Osteocyte (in vitro differentiated cells): ENCODE measurements around the gene SUPT7L. TPM values are rescaled to one million over a fixed set of nuclear protein-coding genes. Genes with fewer than 3 reads are reported as not detected.

Experiments used
- DNase-seq: peaks from one replicate; pipeline ENCODE4 v3.0.0; 2021; ENCODE audit warnings: mixed read lengths; ENCODE audit not compliant: unreplicated experiment; ENCODE audit errors: extremely low spot score
- H3K27ac Mint-ChIP-seq: one replicate; pipeline ENCODE4 v1.8.0; 2021; ENCODE audit warnings: mild to moderate bottlenecking, mixed read lengths; ENCODE audit not compliant: unreplicated experiment
- H3K27me3 Mint-ChIP-seq: one replicate; pipeline ENCODE4 v1.8.0; 2021; ENCODE audit warnings: mixed read lengths; ENCODE audit not compliant: unreplicated experiment
- H3K36me3 Mint-ChIP-seq: one replicate; pipeline ENCODE4 v1.8.0; 2021; ENCODE audit warnings: mixed read lengths; ENCODE audit not compliant: unreplicated experiment
- H3K4me1 Mint-ChIP-seq: one replicate; pipeline ENCODE4 v1.8.0; 2021; ENCODE audit warnings: mixed read lengths; ENCODE audit not compliant: unreplicated experiment
- H3K4me3 Mint-ChIP-seq: one replicate; pipeline ENCODE4 v1.8.0; 2021; ENCODE audit warnings: mild to moderate bottlenecking, moderate library complexity, mixed read lengths; ENCODE audit not compliant: unreplicated experiment
- H3K9me3 Mint-ChIP-seq: one replicate; pipeline ENCODE4 v1.8.0; 2021; ENCODE audit warnings: mixed read lengths; ENCODE audit not compliant: unreplicated experiment
- total RNA-seq: library from RNA; stranded (reverse); gene quantifications from 2 replicates; pipeline ENCODE4 v1.2.1, GENCODE V29; 2021
- TF ChIP-seq, protein P1 (sequence below): fragments of 200-600 bp; sonication (generic); IDR thresholded peaks from 2 replicates; pipeline ENCODE4 v1.5.0; 2021; ENCODE audit warnings: antibody characterized with exemption, mild to moderate bottlenecking, moderate library complexity

SUPT7L gene
- total RNA-seq, 1 donor from 2014 or later: 41.2 TPM

DNA sequence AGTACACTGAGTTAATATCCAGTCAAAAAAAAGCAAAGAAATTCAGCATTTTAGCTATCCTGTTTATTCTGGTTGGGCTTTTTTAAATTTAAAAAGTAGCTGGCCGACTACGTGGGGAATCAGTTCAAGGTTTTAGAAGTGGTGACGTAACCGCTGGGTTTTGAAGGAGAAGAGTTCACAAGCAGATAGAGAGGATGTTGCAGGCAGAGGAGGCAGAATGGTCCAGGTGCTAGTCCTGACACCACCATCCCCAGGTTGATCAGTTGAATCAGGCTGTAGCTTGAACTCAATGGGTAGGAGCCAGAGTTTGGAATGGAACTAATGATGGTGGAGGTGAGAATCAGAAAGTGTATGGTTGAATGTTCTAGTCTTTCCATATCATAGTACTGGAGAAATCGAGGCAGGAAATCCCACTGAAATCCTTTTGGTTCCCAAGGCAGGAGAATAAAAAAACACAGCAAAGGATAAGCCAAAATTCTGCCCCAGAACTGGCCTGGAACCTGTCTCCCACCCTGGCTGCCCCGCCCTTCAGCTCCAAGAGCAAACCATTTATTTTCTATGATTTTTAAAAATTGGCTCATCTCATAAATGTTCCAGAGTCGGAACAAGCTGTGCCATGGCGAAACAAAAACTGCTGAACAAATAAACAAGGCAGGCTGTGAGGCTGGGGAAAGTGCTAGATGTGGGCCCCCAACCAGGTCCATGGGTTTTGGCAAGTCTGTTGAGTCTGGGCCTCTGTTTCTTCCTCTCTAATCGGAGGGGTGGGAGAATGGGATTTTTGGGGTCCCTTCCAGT lies 44.2 kb upstream of the SUPT7L start:
- DNase-seq: no peak
- H3K36me3 Mint-ChIP-seq: no peaks in the 10 kb centered on the region

DNA sequence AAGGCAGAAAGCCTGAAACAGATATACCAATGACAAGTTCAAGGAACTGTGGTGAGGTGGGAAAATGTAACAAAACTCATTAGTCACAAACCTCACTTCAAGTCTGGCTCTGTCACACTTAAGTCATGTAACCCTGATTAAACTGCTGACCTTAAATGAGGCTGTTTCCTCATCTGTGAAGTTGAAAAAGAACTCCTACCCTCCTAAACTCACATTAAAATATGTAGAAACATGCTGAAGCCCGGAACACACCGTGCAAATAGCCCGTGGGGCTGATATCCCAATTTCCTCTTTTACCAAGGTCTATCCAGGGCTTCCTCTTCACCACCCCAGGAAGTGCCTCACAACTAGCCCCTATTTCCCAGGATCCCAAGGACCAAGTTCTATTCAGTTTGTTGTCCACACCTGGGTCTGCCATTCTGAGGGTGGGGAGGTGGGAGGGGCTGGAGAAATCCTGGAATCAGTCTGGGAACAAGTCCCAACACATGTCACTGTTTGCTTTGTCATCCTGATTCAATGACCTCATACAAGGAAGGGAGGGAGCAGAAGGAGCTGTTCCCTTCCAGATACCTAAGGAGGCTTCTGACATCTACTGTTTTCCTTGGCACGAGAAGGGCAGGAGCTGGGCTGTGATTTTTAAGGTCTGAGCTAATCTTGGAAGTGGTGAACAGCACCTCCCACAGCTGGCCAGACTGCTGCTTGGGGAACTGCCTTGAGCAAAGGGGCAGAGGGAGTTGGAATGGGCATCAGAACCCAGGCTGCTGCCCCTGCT lies 42.6 kb upstream of the SUPT7L start:
- H3K36me3 Mint-ChIP-seq: no peaks in the 10 kb centered on the region
- peak overlapping the region; percentile 89 for H3K27ac Mint-ChIP-seq
- no peak for DNase-seq
- TF ChIP-seq, protein P1, sequence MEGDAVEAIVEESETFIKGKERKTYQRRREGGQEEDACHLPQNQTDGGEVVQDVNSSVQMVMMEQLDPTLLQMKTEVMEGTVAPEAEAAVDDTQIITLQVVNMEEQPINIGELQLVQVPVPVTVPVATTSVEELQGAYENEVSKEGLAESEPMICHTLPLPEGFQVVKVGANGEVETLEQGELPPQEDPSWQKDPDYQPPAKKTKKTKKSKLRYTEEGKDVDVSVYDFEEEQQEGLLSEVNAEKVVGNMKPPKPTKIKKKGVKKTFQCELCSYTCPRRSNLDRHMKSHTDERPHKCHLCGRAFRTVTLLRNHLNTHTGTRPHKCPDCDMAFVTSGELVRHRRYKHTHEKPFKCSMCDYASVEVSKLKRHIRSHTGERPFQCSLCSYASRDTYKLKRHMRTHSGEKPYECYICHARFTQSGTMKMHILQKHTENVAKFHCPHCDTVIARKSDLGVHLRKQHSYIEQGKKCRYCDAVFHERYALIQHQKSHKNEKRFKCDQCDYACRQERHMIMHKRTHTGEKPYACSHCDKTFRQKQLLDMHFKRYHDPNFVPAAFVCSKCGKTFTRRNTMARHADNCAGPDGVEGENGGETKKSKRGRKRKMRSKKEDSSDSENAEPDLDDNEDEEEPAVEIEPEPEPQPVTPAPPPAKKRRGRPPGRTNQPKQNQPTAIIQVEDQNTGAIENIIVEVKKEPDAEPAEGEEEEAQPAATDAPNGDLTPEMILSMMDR: no peak
- peaks cover 49% of the 10 kb centered on the region for H3K4me1 Mint-ChIP-seq
- H3K4me3 Mint-ChIP-seq: no peak overlapping the region
- H3K27me3 Mint-ChIP-seq: no peaks in the 10 kb centered on the region
- no peaks in the 10 kb centered on the region for H3K9me3 Mint-ChIP-seq

More for the DNA sequence above, 44.2 kb upstream of the SUPT7L start:
- peaks cover 45% of the 10 kb centered on the region for H3K4me1 Mint-ChIP-seq
- TF ChIP-seq, protein P1: no peak
- no peaks in the 10 kb centered on the region for H3K27me3 Mint-ChIP-seq
- H3K9me3 Mint-ChIP-seq: no peaks in the 10 kb centered on the region
- no peak overlapping the region for H3K4me3 Mint-ChIP-seq
- peak overlapping the region; percentile 35 for H3K27ac Mint-ChIP-seq

GRCh38 chr2:27704342-27704876 lies 41.0 kb upstream of the SUPT7L start:
- Mint-ChIP-seq H3K4me3 (no peak overlapping the region), H3K27me3 (no peaks in the 10 kb centered on the region), H3K27ac (peak overlapping the region; percentile 65), H3K4me1 (peaks cover 49% of the 10 kb centered on the region), H3K36me3 (no peaks in the 10 kb centered on the region), H3K9me3 (no peaks in the 10 kb centered on the region)
- TF ChIP-seq, protein P1: no peak
- no peak for DNase-seq

DNA sequence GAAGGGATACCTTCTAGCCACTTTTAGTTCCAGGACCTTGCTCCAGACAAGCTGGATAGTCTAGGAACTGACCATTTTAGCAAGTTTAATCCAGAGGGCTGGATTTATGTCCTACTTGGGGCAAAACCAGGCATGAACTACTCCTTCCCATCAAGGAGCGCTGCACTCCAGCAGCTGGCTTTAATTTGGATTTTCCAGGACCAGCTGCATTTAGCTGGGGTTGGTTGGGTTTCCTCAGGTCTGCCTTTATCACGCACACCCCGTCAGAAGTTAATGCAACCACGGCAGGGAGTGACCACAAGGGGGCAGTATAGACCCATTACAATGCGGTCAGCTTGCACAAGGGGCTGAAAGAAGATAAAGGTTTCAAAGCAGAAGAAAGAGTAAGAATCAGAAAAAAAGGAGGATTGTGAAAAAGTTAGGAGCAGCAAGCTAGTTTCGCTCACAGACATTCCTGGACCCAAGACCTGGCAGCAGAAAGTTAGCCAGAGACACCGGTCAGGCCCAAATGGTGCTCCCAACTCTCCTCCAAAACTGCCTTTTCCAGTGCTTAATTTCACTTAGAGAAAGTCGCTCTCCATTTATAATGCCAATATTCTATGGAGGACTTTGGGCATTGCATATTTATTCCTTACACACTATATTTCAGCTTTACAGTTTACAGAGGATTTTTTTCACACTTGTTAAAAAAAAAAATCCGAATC lies 40.4 kb upstream of the SUPT7L start:
- no peaks in the 10 kb centered on the region for H3K36me3 Mint-ChIP-seq
- DNase-seq: peak; percentile 96
- H3K27ac Mint-ChIP-seq: peak overlapping the region; percentile 72
- peaks cover 49% of the 10 kb centered on the region for H3K4me1 Mint-ChIP-seq
- H3K27me3 Mint-ChIP-seq: no peaks in the 10 kb centered on the region
- H3K4me3 Mint-ChIP-seq: no peak overlapping the region
- TF ChIP-seq, protein P1: peak; percentile 93
- no peaks in the 10 kb centered on the region for H3K9me3 Mint-ChIP-seq
